ENCODE measurements around the gene SRPK2.
"Not testable (repeated sequence)": the region's sequence is repeated elsewhere in the genome, so short reads cannot be mapped to it uniquely, and the experiment has no call there.

Gene SRPK2

GRCh38 chr7:105365541-105366534 is 22.9 kb downstream of the SRPK2 start:
- Histone ChIP-seq H3K4me3 (ENCODE audit: low read depth, low read length) (no peak overlapping the region), H3K4me1 (ENCODE audit: control insufficient read depth, insufficient read depth, low read length) (no peaks in the 10 kb centered on the region), H3K36me3 (ENCODE audit: control insufficient read depth in 2 of 2, insufficient read depth in 1 of 2, low read length in 2 of 2) (peaks cover 0 to 3% of the 10 kb centered on the region in 2 experiments; a peak in 1 of 3 replicates), H3K9me3 (ENCODE audit: control insufficient read depth, insufficient read depth, low read depth, low read length) (no peaks in the 10 kb centered on the region), H3K27ac (ENCODE audit: extremely low read depth, low read depth, low read length) (no peak overlapping the region)
- ChIA-PET POLR2A (interaction anchor here (0.5 kb wide), 1 partner anchor 746 kb away, joined by 4 read pairs; the partner anchor contains the start of gene SYPL1), CTCF (interaction anchor here (0.5 kb wide), 1 partner anchor 118 kb away, joined by 4 read pairs; no protein-coding TSS in a partner anchor)
- TF ChIP-seq SCRT1 (tag by site-specific recombination; IDR thresholded peaks at IDR 0.05; ENCODE audit: borderline replicate concordance) (peak; percentile 53; the same call in 1 of the 2 replicates), FEZF1 (tag by site-specific recombination; IDR thresholded peaks at IDR 0.05) (no peak), ZNF140 (tag by site-specific recombination; IDR thresholded peaks at IDR 0.05) (0 out of 2 replicates have a peak, but pooled peaks have one; percentile 8)

- H3K4me3 ChIP-seq (ENCODE audit: low read depth, low read length) = no peak overlapping the region
- CTCF ChIA-PET = no interaction called here
- POLR2A ChIA-PET = no interaction called here
- H3K4me1 ChIP-seq (ENCODE audit: control insufficient read depth, insufficient read depth, low read length) = no peaks in the 10 kb centered on the region
- no peaks in the 10 kb centered on the region for H3K9me3 ChIP-seq (ENCODE audit: control insufficient read depth, insufficient read depth, low read depth, low read length)
- H3K27ac ChIP-seq (ENCODE audit: extremely low read depth, low read depth, low read length) = no peak overlapping the region
- peaks cover 0 to 3% of the 10 kb centered on the region in 2 experiments; a peak in 1 of 3 replicates for H3K36me3 ChIP-seq (ENCODE audit: control insufficient read depth in 2 of 2, insufficient read depth in 1 of 2, low read length in 2 of 2)
- no peak for TF ChIP-seq ZNF354C (tag by site-specific recombination; IDR thresholded peaks at IDR 0.05; ENCODE audit: borderline replicate concordance, low read depth)
- TF ChIP-seq BCL11B (tag by site-specific recombination; IDR thresholded peaks at IDR 0.05; ENCODE audit: low read depth) = no peak
- no peak for TF ChIP-seq BCL11A (tag by site-specific recombination; IDR thresholded peaks at IDR 0.05; ENCODE audit: low read depth)
- TF ChIP-seq ZNF558 (tag by site-specific recombination; IDR thresholded peaks at IDR 0.05) = no peak
- no peak for TF ChIP-seq CTCF (tag by site-specific recombination; IDR thresholded peaks at IDR 0.05)
- TF ChIP-seq ZNF624 (tag by site-specific recombination; IDR thresholded peaks at IDR 0.05) = no peak
- no peak for TF ChIP-seq ZNF510 (tag by site-specific recombination; IDR thresholded peaks at IDR 0.05; ENCODE audit: insufficient replicate concordance)
These were observed 24.0 kb downstream of the SRPK2 start for GRCh38 chr7:105364684-105365083.

DNA sequence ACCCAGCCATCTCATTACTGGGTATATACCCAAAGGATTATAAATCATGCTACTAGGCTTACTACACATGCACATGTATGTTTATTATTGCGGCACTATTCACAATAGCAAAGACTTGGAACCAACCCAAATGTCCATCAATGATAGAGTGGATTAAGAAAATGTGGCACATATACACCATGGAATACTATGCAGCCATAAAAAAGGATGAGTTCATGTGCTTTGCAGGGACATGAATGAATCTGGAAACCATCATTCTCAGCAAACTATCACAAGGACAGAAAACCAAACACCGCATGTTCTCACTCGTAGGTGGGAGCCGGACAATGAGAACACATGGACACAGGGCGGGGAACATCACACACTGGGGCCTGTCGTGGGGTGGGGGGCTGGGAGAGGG is 25.1 kb downstream of the SRPK2 start:
- POLR2A ChIA-PET; H3K4me3 ChIP-seq (ENCODE audit: low read depth, low read length); H3K9me3 ChIP-seq (ENCODE audit: control insufficient read depth, insufficient read depth, low read depth, low read length); H3K27ac ChIP-seq (ENCODE audit: extremely low read depth, low read depth, low read length); H3K4me1 ChIP-seq (ENCODE audit: control insufficient read depth, insufficient read depth, low read length); H3K36me3 ChIP-seq (ENCODE audit: control insufficient read depth in 2 of 2, insufficient read depth in 1 of 2, low read length in 2 of 2); CTCF ChIA-PET: not testable (repeated sequence)
- TF ChIP-seq ZNF391 (tag by site-specific recombination; IDR thresholded peaks at IDR 0.05; ENCODE audit: borderline replicate concordance, low read depth) (0 out of 2 replicates have a peak, but pooled peaks have one; percentile 27), ZNF280D (tag by site-specific recombination; IDR thresholded peaks at IDR 0.05) (0 out of 2 replicates have a peak, but pooled peaks have one; percentile 15), ZNF146 (tag by site-specific recombination; IDR thresholded peaks at IDR 0.05) (peak; percentile 97)
- TF ChIP-seq, protein P1, sequence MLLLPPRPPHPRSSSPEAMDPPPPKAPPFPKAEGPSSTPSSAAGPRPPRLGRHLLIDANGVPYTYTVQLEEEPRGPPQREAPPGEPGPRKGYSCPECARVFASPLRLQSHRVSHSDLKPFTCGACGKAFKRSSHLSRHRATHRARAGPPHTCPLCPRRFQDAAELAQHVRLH (tag by site-specific recombination; IDR thresholded peaks at IDR 0.05) = peak; percentile 76; the same call in 1 of the 2 replicates

Measured in HEK293 (cell line).